Measurements from ENCODE around the gene CWF19L1.

GRCh38 chr10:100229819-100230422, 37.5 kb downstream of the CWF19L1 start:
- TF ChIP-seq, protein P1, sequence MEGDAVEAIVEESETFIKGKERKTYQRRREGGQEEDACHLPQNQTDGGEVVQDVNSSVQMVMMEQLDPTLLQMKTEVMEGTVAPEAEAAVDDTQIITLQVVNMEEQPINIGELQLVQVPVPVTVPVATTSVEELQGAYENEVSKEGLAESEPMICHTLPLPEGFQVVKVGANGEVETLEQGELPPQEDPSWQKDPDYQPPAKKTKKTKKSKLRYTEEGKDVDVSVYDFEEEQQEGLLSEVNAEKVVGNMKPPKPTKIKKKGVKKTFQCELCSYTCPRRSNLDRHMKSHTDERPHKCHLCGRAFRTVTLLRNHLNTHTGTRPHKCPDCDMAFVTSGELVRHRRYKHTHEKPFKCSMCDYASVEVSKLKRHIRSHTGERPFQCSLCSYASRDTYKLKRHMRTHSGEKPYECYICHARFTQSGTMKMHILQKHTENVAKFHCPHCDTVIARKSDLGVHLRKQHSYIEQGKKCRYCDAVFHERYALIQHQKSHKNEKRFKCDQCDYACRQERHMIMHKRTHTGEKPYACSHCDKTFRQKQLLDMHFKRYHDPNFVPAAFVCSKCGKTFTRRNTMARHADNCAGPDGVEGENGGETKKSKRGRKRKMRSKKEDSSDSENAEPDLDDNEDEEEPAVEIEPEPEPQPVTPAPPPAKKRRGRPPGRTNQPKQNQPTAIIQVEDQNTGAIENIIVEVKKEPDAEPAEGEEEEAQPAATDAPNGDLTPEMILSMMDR (IDR thresholded peaks at IDR 0.05): no peak
- no peak for TF ChIP-seq POLR2A (IDR thresholded peaks at IDR 0.05; ENCODE audit: low read depth)
- no peak for TF ChIP-seq EP300 (IDR thresholded peaks at IDR 0.05)

Data from esophagus muscularis mucosa (tissue), 4 donors.